IMR-90 (cell line): ENCODE data around the gene MAML3. TPM values are rescaled to one million over a fixed set of nuclear protein-coding genes. Genes with fewer than 3 reads are reported as not detected.

Experiments used
- ATAC-seq: fragments of 200-7000 bp; cut with Tn5 transposase; 2 replicates; pipeline ENCODE4 v1.9.1; 2020; ENCODE audit warnings: low read depth, mild to moderate bottlenecking, moderate library complexity
- BruUV-seq: library from RNA; stranded (reverse); fragments of 400-500 nt; replicated peaks from 2 replicates; lab custom pipeline; 2021; lab: Mats Ljungman, UMichigan
- CTCF ChIA-PET: fragments of 300-600 bp; formaldehyde crosslinking; extraction: SDS; loops from one replicate; lab custom pipeline; 2021; ENCODE audit warnings: antibody characterized with exemption; lab: Yijun Ruan, JAX
- POLR2A ChIA-PET: fragments of 300-600 bp; sonication (Branson Sonifier 250); formaldehyde crosslinking; loops from one replicate; lab custom pipeline; 2022; ENCODE audit warnings: antibody characterized with exemption; ENCODE audit not compliant: unreplicated experiment; lab: Charles Lee
- DNase-seq: peaks from one replicate; pipeline ENCODE4 v3.0.0; 2013
- H2AFZ ChIP-seq: replicated peaks from 2 replicates; pipeline ENCODE3; 2013; ENCODE audit warnings: low read length, mild to moderate bottlenecking; ENCODE audit not compliant: poor library complexity
- H2AK5ac ChIP-seq: 2 replicates; pipeline ENCODE4 v1.6.1; 2013; ENCODE audit warnings: low read depth, low read length, inconsistent platforms
- H2AK9ac ChIP-seq: replicated peaks from 2 replicates; pipeline ENCODE3; 2013; ENCODE audit warnings: mild to moderate bottlenecking, low read depth, low read length, moderate library complexity; ENCODE audit not compliant: poor library complexity
- H2BK120ac ChIP-seq: 2 replicates; pipeline ENCODE4 v1.6.1; 2013; ENCODE audit warnings: low read depth, low read length, inconsistent platforms
- H2BK15ac ChIP-seq: 3 replicates; pipeline ENCODE4 v1.6.1; 2013; ENCODE audit warnings: low read depth, low read length, inconsistent platforms
- H2BK20ac ChIP-seq: 2 replicates; pipeline ENCODE4 v1.6.1; 2013; ENCODE audit warnings: low read depth, mild to moderate bottlenecking, inconsistent platforms, low read length, moderate library complexity
- H2BK5ac ChIP-seq: 2 replicates; pipeline ENCODE4 v1.6.1; 2013; ENCODE audit warnings: mild to moderate bottlenecking, low read depth, low read length, inconsistent platforms; ENCODE audit not compliant: poor library complexity, severe bottlenecking
- H3K14ac ChIP-seq: replicated peaks from 2 replicates; pipeline ENCODE4 v1.6.1; 2013; ENCODE audit warnings: low read depth, low read length, inconsistent platforms
- H3K18ac ChIP-seq: 2 replicates; pipeline ENCODE4 v1.6.1; 2013; ENCODE audit warnings: low read depth, low read length, control low read depth
- H3K23ac ChIP-seq: 2 replicates; pipeline ENCODE4 v1.6.1; 2013; ENCODE audit warnings: low read depth, low read length, inconsistent platforms
- H3K27ac ChIP-seq: 2 replicates; pipeline ENCODE4 v1.5.1; 2013; ENCODE audit warnings: mild to moderate bottlenecking, control low read depth, low read length; ENCODE audit not compliant: insufficient read depth
- H3K27me3 ChIP-seq: 2 replicates; pipeline ENCODE4 v1.6.1; 2013; ENCODE audit warnings: low read length; ENCODE audit not compliant: control insufficient read depth, insufficient read depth
- H3K36me3 ChIP-seq: 2 replicates; pipeline ENCODE4 v1.6.1; 2013; ENCODE audit warnings: low read length, mixed read lengths; ENCODE audit not compliant: control insufficient read depth, insufficient read depth
- H3K4ac ChIP-seq: 2 replicates; pipeline ENCODE4 v1.6.1; 2013; ENCODE audit warnings: low read depth, low read length, inconsistent platforms
- H3K4me1 ChIP-seq: 2 replicates; pipeline ENCODE4 v1.6.1; 2013; ENCODE audit warnings: low read length, mixed read lengths; ENCODE audit not compliant: control insufficient read depth, insufficient read depth
- H3K4me2 ChIP-seq: 2 replicates; pipeline ENCODE4 v1.6.1; 2013; ENCODE audit warnings: low read depth, mild to moderate bottlenecking, control low read depth, low read length, moderate library complexity
- H3K4me3 ChIP-seq: 2 replicates; pipeline ENCODE4 v1.5.1; 2013; ENCODE audit warnings: low read depth, mild to moderate bottlenecking, control low read depth, low read length, moderate library complexity; ENCODE audit not compliant: insufficient read depth
- H3K56ac ChIP-seq: 2 replicates; pipeline ENCODE4 v1.6.1; 2013; ENCODE audit warnings: low read length, inconsistent platforms; ENCODE audit not compliant: insufficient read depth; ENCODE audit errors: extremely low read depth
- H3K79me1 ChIP-seq, 2 experiments: 2 replicates each; pipeline ENCODE4 v1.6.1; 2013; ENCODE audit warnings: low read length in 2 of 2, inconsistent platforms in 1 of 2, low read depth in 1 of 2
- H3K9ac ChIP-seq: 2 replicates; pipeline ENCODE4 v1.6.1; 2013; ENCODE audit warnings: low read depth, low read length, control low read depth
- H3K9me1 ChIP-seq: 2 replicates; pipeline ENCODE4 v1.6.1; 2013; ENCODE audit warnings: low read length, inconsistent platforms; ENCODE audit not compliant: insufficient read depth
- H3K9me3 ChIP-seq: 2 replicates; pipeline ENCODE4 v1.6.1; 2013; ENCODE audit warnings: low read length; ENCODE audit not compliant: control insufficient read depth, insufficient read depth
- H4K20me1 ChIP-seq: 2 replicates; pipeline ENCODE4 v1.6.1; 2013; ENCODE audit warnings: low read length, inconsistent platforms; ENCODE audit not compliant: insufficient read depth
- H4K5ac ChIP-seq: 2 replicates; pipeline ENCODE4 v1.6.1; 2013; ENCODE audit warnings: mild to moderate bottlenecking, low read depth, low read length, control low read depth
- H4K8ac ChIP-seq, 2 experiments: 2 replicates each; pipeline ENCODE4 v1.6.1; 2013; ENCODE audit warnings: low read depth in 2 of 2, low read length in 2 of 2, control low read depth in 1 of 2, inconsistent platforms in 1 of 2
- H4K91ac ChIP-seq: 2 replicates; pipeline ENCODE4 v1.6.1; 2013; ENCODE audit warnings: low read depth, low read length, inconsistent platforms; ENCODE audit not compliant: insufficient read depth
- BHLHE40 ChIP-seq: fragments of 150-350 bp; IDR thresholded peaks from 2 replicates; pipeline ENCODE4 v1.6.1; 2016; ENCODE audit warnings: mild to moderate bottlenecking, low read depth, low read length
- CEBPB ChIP-seq: IDR thresholded peaks from 2 replicates; pipeline ENCODE4 v1.6.1; 2012; ENCODE audit warnings: low read depth, low read length, improper control_type of control experiment
- CHD1 ChIP-seq: IDR thresholded peaks from 2 replicates; pipeline ENCODE4 v1.6.1; 2012; ENCODE audit warnings: low read depth, low read length, improper control_type of control experiment
- CTCF ChIP-seq: conservative IDR thresholded peaks from 2 replicates; pipeline ENCODE4 v1.5.1; 2012; ENCODE audit warnings: mild to moderate bottlenecking, low read depth, low read length, improper control_type of control experiment
- ELK1 ChIP-seq: fragments of 150-350 bp; IDR thresholded peaks from 2 replicates; pipeline ENCODE4 v1.6.1; 2016; ENCODE audit warnings: low read depth, mild to moderate bottlenecking, low read length, moderate library complexity, borderline replicate concordance
- FOS ChIP-seq: fragments of 150-350 bp; IDR thresholded peaks from 2 replicates; pipeline ENCODE4 v1.6.1; 2016; ENCODE audit warnings: low read depth, low read length
- MAFK ChIP-seq: IDR thresholded peaks from 2 replicates; pipeline ENCODE4 v1.6.1; 2012; ENCODE audit warnings: low read depth, low read length, improper control_type of control experiment
- MAZ ChIP-seq: IDR thresholded peaks from 2 replicates; pipeline ENCODE4 v1.6.1; 2012; ENCODE audit warnings: low read depth, mild to moderate bottlenecking, low read length, improper control_type of control experiment, moderate library complexity, borderline replicate concordance
- NFE2L2 ChIP-seq: fragments of 150-350 bp; IDR thresholded peaks from 2 replicates; pipeline ENCODE4 v1.6.1; 2016; ENCODE audit warnings: low read depth, mild to moderate bottlenecking, low read length
- RCOR1 ChIP-seq: IDR thresholded peaks from 2 replicates; pipeline ENCODE4 v1.6.1; 2012; ENCODE audit warnings: mild to moderate bottlenecking, low read length, improper control_type of control experiment; ENCODE audit not compliant: insufficient replicate concordance
- RFX5 ChIP-seq: IDR thresholded peaks from 2 replicates; pipeline ENCODE4 v1.8.0; 2012; ENCODE audit warnings: low read depth, mild to moderate bottlenecking, low read length, moderate library complexity
- USF2 ChIP-seq: fragments of 150-350 bp; IDR thresholded peaks from 2 replicates; pipeline ENCODE4 v1.6.1; 2017; ENCODE audit warnings: mild to moderate bottlenecking, antibody characterized with exemption, low read length, low read depth
- WGBS, 2 experiments: methylation state at CpG; one replicate each; pipeline versions ENCODE4 v1.1.5 to v1.1.7; 2013; ENCODE audit warnings: missing lambda C conversion rate in 2 of 2; ENCODE audit not compliant: insufficient read length in 1 of 2; ENCODE audit errors: extremely low coverage in 2 of 2; 5-methylcytosine and 5-hydroxymethylcytosine counted together
- dilution Hi-C: fragments of 300-500 bp; cut with HindIII; formaldehyde crosslinking; loops from one replicate; pipeline ENCODE4 v1.14.3; 2018; ENCODE audit warnings: low sequenced_read_pairs; ENCODE audit not compliant: unreplicated experiment
- in situ Hi-C: fragments of 300-500 bp; cut with MboI; formaldehyde crosslinking; loops from 3 replicates; pipeline ENCODE4 v1.14.3; 2019; ENCODE audit warnings: low sequenced_read_pairs, inconsistent platforms, mixed read lengths
- intact Hi-C: fragments of 100-400 bp; cut with micrococcal nuclease; formaldehyde crosslinking; loops from 2 replicates; pipeline ENCODE4 v1.10.0; 2022
- polyA plus RNA-seq, 3 experiments: library from polyadenylated mRNA; depleted of rRNA; stranded (reverse); fragments of >200 nt; gene quantifications; 2 replicates each; pipeline ENCODE4 v1.2.3, GENCODE V29; 2012; ENCODE audit warnings: low replicate concordance in 1 of 3
- total RNA-seq: library from RNA; depleted of rRNA; stranded (reverse); fragments of >200 nt; gene quantifications from 2 replicates; pipeline ENCODE4 v1.2.3, GENCODE V29; 2012

The MAML3 gene
- total and polyA plus RNA-seq, 2 of the 4 experiments (the other 2 are of a cell fraction) = 0.90 to 1.7 TPM

- no peak for TF ChIP-seq NFE2L2
- TF ChIP-seq CTCF = no peak
- peak; percentile 57; the same call in 1 of the 2 replicates for TF ChIP-seq MAFK
- TF ChIP-seq BHLHE40 = no peak
- TF ChIP-seq RCOR1 = no peak
- TF ChIP-seq CHD1 = no peak
- no peak for TF ChIP-seq USF2
- no peak for TF ChIP-seq CEBPB
- no peak for TF ChIP-seq RFX5
- TF ChIP-seq ELK1 = no peak
- peak; percentile 24; the same call in 1 of the 2 replicates for TF ChIP-seq MAZ
- TF ChIP-seq FOS = peak; percentile 51
- H4K20me1 ChIP-seq = no peaks in the 10 kb centered on the region
- no peaks in the 10 kb centered on the region for H3K36me3 ChIP-seq
- CTCF ChIA-PET = interaction anchor here (0.6 to 0.9 kb wide), 3 partner anchors 39 to 114 kb away, joined by 3 to 5 read pairs (median 3); no protein-coding TSS in a partner anchor
- H4K91ac ChIP-seq = peak overlapping the region; percentile 58
- H3K4ac ChIP-seq = peak overlapping the region; percentile 79
- peaks cover 3% of the 10 kb centered on the region for H3K9me1 ChIP-seq
- POLR2A ChIA-PET = no interaction called here
- peak overlapping the region; percentile 76 for H4K5ac ChIP-seq
- H2AK9ac ChIP-seq = peak overlapping the region; percentile 39
- peak overlapping the region; percentile 70; the same call in 1 of the 2 replicates for H3K9ac ChIP-seq
- H3K18ac ChIP-seq = peak overlapping the region; percentile 74
- H3K79me1 ChIP-seq = no peaks in the 10 kb centered on the region
- peak overlapping the region; percentile 86 for H3K4me2 ChIP-seq
- H3K4me3 ChIP-seq = no peak overlapping the region; the same call in 1 of the 2 replicates
- peak overlapping the region; percentile 93 for H2BK120ac ChIP-seq
- H3K23ac ChIP-seq = peak overlapping the region; percentile 48; the same call in 1 of the 2 replicates
- H3K56ac ChIP-seq = peak overlapping the region; percentile 42; the same call in 1 of the 2 replicates
- intact Hi-C loops (no loop called here), dilution Hi-C loops (no loop called here), in situ Hi-C loops (loop anchor here (10.0 kb wide), 1 partner anchor 72 kb away; no protein-coding TSS in a partner anchor)
- no TSS peak for BruUV-seq
- no peaks in the 10 kb centered on the region for H3K9me3 ChIP-seq
- peak overlapping the region; percentile 63 for H2BK5ac ChIP-seq
- peaks cover 6% of the 10 kb centered on the region for H3K4me1 ChIP-seq
- H3K14ac ChIP-seq = peak overlapping the region; percentile 70
- peak overlapping the region; percentile 81; the same call in 2 of the 3 replicates for H2BK15ac ChIP-seq
- ATAC-seq (peak; percentile 76), DNase-seq (peak; percentile 69)
- H3K27ac ChIP-seq = peak overlapping the region; percentile 72; the same call in 1 of the 2 replicates
- no CpG with 5 or more reads among the region's 8 CpGs for WGBS, 2 experiments
- peak overlapping the region; percentile 81 for H2AFZ ChIP-seq
- H3K27me3 ChIP-seq = no peaks in the 10 kb centered on the region
- H4K8ac ChIP-seq = peak overlapping the region; percentile 58 to 81
- peak overlapping the region; percentile 75 for H2AK5ac ChIP-seq
- peak overlapping the region; percentile 90 for H2BK20ac ChIP-seq
Observed at GRCh38 chr4:140163029-140163810, 9.2 kb upstream of the MAML3 start.
